Neural progenitor cell (in vitro differentiated cells): Measurements from ENCODE around the gene CSNK2A1.

ENCODE experiments used
- EZH2 ChIP-seq: fragments of 200-600 bp; sonication (generic); IDR thresholded peaks from 2 replicates; pipeline ENCODE4 v1.6.1; 2017; ENCODE audit warnings: antibody characterized with exemption, mild to moderate bottlenecking, moderate library complexity
- EZH2phosphoT487 ChIP-seq: fragments of 200-600 bp; sonication (generic); IDR thresholded peaks from 2 replicates; pipeline ENCODE4 v1.6.1; 2017; ENCODE audit warnings: antibody characterized with exemption
- TF ChIP-seq, protein P1 (sequence below): fragments of 200-600 bp; sonication (generic); IDR thresholded peaks from 2 replicates; pipeline ENCODE4 v1.5.1; 2017; ENCODE audit warnings: antibody characterized with exemption, mild to moderate bottlenecking

DNA sequence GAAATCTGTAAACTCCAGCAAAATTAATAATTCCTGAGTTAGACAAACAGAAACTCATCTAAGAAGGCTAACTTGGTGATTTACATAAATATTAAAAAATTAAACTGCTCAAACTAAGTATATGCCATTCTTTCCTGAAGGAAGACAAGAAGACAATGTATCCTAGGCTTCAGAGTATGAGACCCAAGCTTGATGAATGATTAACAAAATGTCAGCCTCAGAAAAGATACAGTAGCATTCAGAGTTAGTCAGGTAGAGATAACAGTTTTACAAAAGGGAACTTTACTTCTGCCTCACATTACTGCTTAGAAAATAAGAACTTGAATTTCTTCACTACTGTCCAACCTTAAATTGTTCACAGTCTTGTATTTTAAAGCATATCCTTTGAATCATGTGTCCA is 12.0 kb downstream of the CSNK2A1 start:
- TF ChIP-seq, protein P1, sequence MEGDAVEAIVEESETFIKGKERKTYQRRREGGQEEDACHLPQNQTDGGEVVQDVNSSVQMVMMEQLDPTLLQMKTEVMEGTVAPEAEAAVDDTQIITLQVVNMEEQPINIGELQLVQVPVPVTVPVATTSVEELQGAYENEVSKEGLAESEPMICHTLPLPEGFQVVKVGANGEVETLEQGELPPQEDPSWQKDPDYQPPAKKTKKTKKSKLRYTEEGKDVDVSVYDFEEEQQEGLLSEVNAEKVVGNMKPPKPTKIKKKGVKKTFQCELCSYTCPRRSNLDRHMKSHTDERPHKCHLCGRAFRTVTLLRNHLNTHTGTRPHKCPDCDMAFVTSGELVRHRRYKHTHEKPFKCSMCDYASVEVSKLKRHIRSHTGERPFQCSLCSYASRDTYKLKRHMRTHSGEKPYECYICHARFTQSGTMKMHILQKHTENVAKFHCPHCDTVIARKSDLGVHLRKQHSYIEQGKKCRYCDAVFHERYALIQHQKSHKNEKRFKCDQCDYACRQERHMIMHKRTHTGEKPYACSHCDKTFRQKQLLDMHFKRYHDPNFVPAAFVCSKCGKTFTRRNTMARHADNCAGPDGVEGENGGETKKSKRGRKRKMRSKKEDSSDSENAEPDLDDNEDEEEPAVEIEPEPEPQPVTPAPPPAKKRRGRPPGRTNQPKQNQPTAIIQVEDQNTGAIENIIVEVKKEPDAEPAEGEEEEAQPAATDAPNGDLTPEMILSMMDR, result no peak
- no peak for TF ChIP-seq EZH2
- TF ChIP-seq EZH2phosphoT487, result no peak
